Vagina (tissue), 2 donors: ENCODE data around the gene IRX4. TPM values are rescaled to one million over a fixed set of nuclear protein-coding genes. Genes with fewer than 3 reads are reported as not detected.

Source experiments
- DNase-seq, 2 donors: peaks; one replicate each; pipeline ENCODE4 v3.0.0-alpha.2; 2017; ENCODE audit errors: extremely low spot score in 2 of 2
- H3K27ac ChIP-seq: fragments of 200-600 bp; sonication (generic); one replicate; pipeline ENCODE4 v1.5.1; 2019
- H3K27me3 ChIP-seq: fragments of 200-600 bp; sonication (generic); one replicate; pipeline ENCODE4 v1.5.1; 2019
- H3K36me3 ChIP-seq, 2 donors: fragments of 200-600 bp; sonication (generic); one replicate each; pipeline ENCODE4 v1.5.1; 2017 to 2019
- H3K4me1 ChIP-seq: fragments of 200-600 bp; sonication (generic); one replicate; pipeline ENCODE4 v1.5.1; 2019
- H3K4me3 ChIP-seq, 2 donors: fragments of 200-600 bp; sonication (generic); 1 replicate in 1 of 2; 2 replicates in 1 of 2; pipeline ENCODE4 v1.5.1; 2016 to 2019
- H3K9me3 ChIP-seq: fragments of 200-600 bp; sonication (generic); one replicate; pipeline ENCODE4 v1.5.1; 2019
- CTCF ChIP-seq, 3 experiments: fragments of 450-650 bp in 2 of 3; fragments of 200-600 bp in 1 of 3; sonication (generic) in 1 of 3; IDR thresholded peaks; one replicate each; pipeline ENCODE4 v1.5.1; 2017 to 2019; ENCODE audit warnings: antibody characterized with exemption in 3 of 3, mild to moderate bottlenecking in 2 of 3, moderate library complexity in 2 of 3
- POLR2A ChIP-seq, 2 donors: fragments of 450-650 bp; IDR thresholded peaks; one replicate each; pipeline ENCODE4 v1.6.1; 2017; ENCODE audit warnings: antibody characterized with exemption in 2 of 2, mild to moderate bottlenecking in 2 of 2, moderate library complexity in 2 of 2
- POLR2AphosphoS5 ChIP-seq, 2 donors: sonication (generic); formaldehyde crosslinking; IDR thresholded peaks; one replicate each; pipeline ENCODE4 v1.9.0; 2017; ENCODE audit warnings: antibody characterized with exemption in 2 of 2, mild to moderate bottlenecking in 2 of 2, low read depth in 1 of 2; ENCODE audit not compliant: insufficient read depth in 1 of 2
- intact Hi-C: fragments of 100-400 bp; cut with DNase I; formaldehyde crosslinking; loops from one replicate; pipeline ENCODE4 v1.15.1; 2023
- total RNA-seq: library from RNA; depleted of rRNA; stranded (reverse); fragments of >200 nt; gene quantifications from one replicate; pipeline ENCODE4 v1.2.3, GENCODE V29; 2016

IRX4 gene
- total RNA-seq, 1 donor from 2014 or later: 26.8 TPM

GRCh38 chr5:1918488-1919208 lies 35.9 kb upstream of the IRX4 start:
- intact Hi-C loops: no loop called here
- DNase-seq: no peak
- TF ChIP-seq POLR2A (IDR thresholded peaks at IDR 0.05): no peak
- TF ChIP-seq POLR2AphosphoS5 (IDR thresholded peaks at IDR 0.05; ENCODE audit: insufficient read depth in 1 of 2, low read depth in 1 of 2): no peak
- TF ChIP-seq CTCF (IDR thresholded peaks at IDR 0.05): no peak
- Histone ChIP-seq H3K4me1 (no peaks in the 10 kb centered on the region), H3K4me3 (no peak overlapping the region), H3K9me3 (no peaks in the 10 kb centered on the region), H3K36me3 (no peaks in the 10 kb centered on the region), H3K27me3 (no peaks in the 10 kb centered on the region), H3K27ac (no peak overlapping the region)

- Histone ChIP-seq H3K27ac (no peak overlapping the region), H3K27me3 (no peaks in the 10 kb centered on the region), H3K36me3 (no peaks in the 10 kb centered on the region), H3K9me3 (no peaks in the 10 kb centered on the region), H3K4me1 (no peaks in the 10 kb centered on the region), H3K4me3 (no peak overlapping the region)
- TF ChIP-seq POLR2A (IDR thresholded peaks at IDR 0.05): no peak
- TF ChIP-seq POLR2AphosphoS5 (IDR thresholded peaks at IDR 0.05; ENCODE audit: insufficient read depth in 1 of 2, low read depth in 1 of 2): no peak
- TF ChIP-seq CTCF (IDR thresholded peaks at IDR 0.05): no peak
- no peak for DNase-seq
- intact Hi-C loops: no loop called here
These were observed 35.2 kb upstream of the IRX4 start for GRCh38 chr5:1917830-1918487.

DNA sequence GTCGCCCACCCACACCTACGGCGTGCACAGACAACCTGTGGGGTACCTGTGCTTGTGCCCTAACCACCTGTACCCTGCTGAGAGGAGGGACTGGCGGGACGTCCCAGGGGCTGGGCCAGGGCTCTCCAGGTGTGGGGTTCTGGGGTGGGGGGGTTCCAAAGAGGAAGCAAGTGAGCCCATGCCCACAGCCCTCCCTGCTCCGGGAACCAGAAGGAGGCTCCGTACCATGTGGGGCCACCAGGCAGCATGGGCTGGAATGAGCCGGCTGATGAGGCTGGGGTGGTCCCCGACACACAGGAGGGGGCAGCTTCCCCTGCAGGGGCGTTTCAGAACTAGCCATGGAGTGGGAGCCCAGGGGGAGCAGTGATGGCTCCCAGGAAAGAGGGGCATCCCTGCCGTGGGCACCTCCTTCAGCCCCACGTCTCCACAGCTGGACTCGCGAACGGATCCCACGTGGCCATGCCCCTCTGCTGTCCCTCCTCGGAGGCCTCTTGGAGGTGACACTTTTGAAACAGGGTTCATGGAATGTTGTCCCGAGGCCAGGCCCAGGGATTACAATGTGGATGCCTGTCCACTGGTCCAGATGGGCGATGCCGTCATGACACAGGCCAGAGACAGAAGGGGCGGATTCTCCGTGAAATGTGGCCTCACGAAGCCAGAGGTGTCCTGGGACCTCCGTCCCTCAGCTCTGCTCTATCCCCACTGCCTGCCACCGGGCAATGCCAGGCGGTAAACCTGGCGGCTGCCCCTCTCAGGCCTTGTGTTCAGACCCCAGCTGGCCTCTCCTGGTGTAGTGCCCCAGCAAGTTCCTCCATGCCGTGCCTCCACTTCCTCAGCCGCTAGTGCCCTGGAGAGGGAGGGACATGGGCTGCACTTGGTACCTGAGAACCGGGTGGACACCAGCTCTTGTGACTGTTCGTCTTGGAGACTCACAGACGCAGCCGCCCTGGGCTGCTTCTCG lies 33.6 kb upstream of the IRX4 start:
- H3K4me3 ChIP-seq: no peak overlapping the region
- DNase-seq: no peak
- H3K9me3 ChIP-seq: no peaks in the 10 kb centered on the region
- H3K36me3 ChIP-seq: no peaks in the 10 kb centered on the region
- no peak overlapping the region for H3K27ac ChIP-seq
- TF ChIP-seq POLR2A (IDR thresholded peaks at IDR 0.05) (no peak), POLR2AphosphoS5 (IDR thresholded peaks at IDR 0.05; ENCODE audit: insufficient read depth in 1 of 2, low read depth in 1 of 2) (no peak), CTCF (IDR thresholded peaks at IDR 0.05) (no peak)
- no peaks in the 10 kb centered on the region for H3K4me1 ChIP-seq
- intact Hi-C loops: no loop called here
- H3K27me3 ChIP-seq: no peaks in the 10 kb centered on the region

DNA sequence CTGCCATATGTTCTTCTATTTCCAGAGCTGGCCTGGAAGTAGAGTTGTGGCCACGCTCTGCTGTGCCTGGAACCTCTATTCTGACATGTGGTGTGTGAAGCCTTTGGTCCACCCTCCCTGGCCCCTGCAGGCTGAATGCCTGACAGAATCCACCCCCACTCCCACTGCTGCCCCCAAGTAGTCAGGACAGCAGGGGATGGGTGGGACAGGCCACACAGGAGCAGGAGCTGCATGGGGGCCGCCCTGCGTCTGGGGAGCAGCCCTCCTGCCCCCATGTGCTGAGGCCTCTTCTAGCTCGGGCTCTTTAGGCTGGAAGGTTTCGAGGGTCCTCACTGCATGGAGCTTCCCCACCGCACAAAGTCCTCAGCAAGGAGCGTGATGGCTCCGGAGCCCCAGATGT lies 32.6 kb upstream of the IRX4 start:
- Histone ChIP-seq H3K9me3 (no peaks in the 10 kb centered on the region), H3K36me3 (no peaks in the 10 kb centered on the region), H3K27ac (no peak overlapping the region), H3K27me3 (no peaks in the 10 kb centered on the region), H3K4me1 (no peaks in the 10 kb centered on the region), H3K4me3 (no peak overlapping the region)
- intact Hi-C loops: no loop called here
- no peak for TF ChIP-seq CTCF (IDR thresholded peaks at IDR 0.05)
- no peak for TF ChIP-seq POLR2A (IDR thresholded peaks at IDR 0.05)
- TF ChIP-seq POLR2AphosphoS5 (IDR thresholded peaks at IDR 0.05; ENCODE audit: insufficient read depth in 1 of 2, low read depth in 1 of 2): no peak
- no peak for DNase-seq
